ENCODE data around the gene PAK5.

GRCh38 chr20:9574776-9575175 is 264.1 kb downstream of the PAK5 start:
- no peak for TF ChIP-seq MYC (IDR thresholded peaks at IDR 0.05; ENCODE audit: borderline replicate concordance, low read length)
- no peak for TF ChIP-seq CTCF (IDR thresholded peaks at IDR 0.05)
- no peak for TF ChIP-seq EP300 (IDR thresholded peaks at IDR 0.05)
- TF ChIP-seq, protein P1, sequence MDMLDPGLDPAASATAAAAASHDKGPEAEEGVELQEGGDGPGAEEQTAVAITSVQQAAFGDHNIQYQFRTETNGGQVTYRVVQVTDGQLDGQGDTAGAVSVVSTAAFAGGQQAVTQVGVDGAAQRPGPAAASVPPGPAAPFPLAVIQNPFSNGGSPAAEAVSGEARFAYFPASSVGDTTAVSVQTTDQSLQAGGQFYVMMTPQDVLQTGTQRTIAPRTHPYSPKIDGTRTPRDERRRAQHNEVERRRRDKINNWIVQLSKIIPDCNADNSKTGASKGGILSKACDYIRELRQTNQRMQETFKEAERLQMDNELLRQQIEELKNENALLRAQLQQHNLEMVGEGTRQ (IDR thresholded peaks at IDR 0.05): no peak
- TF ChIP-seq RAD21 (conservative IDR thresholded peaks at IDR 0.05 in 1 of 2, IDR thresholded peaks at IDR 0.05 in 1 of 2): no peak
- no peak for TF ChIP-seq JUNB (IDR thresholded peaks at IDR 0.05)
- TF ChIP-seq, protein P2, sequence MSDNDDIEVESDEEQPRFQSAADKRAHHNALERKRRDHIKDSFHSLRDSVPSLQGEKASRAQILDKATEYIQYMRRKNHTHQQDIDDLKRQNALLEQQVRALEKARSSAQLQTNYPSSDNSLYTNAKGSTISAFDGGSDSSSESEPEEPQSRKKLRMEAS (IDR thresholded peaks at IDR 0.05): no peak
- TF ChIP-seq ESRRA (IDR thresholded peaks at IDR 0.05; ENCODE audit: borderline replicate concordance, low read length): no peak
- no peak for TF ChIP-seq PBX3 (IDR thresholded peaks at IDR 0.05)
- TF ChIP-seq, protein P3, sequence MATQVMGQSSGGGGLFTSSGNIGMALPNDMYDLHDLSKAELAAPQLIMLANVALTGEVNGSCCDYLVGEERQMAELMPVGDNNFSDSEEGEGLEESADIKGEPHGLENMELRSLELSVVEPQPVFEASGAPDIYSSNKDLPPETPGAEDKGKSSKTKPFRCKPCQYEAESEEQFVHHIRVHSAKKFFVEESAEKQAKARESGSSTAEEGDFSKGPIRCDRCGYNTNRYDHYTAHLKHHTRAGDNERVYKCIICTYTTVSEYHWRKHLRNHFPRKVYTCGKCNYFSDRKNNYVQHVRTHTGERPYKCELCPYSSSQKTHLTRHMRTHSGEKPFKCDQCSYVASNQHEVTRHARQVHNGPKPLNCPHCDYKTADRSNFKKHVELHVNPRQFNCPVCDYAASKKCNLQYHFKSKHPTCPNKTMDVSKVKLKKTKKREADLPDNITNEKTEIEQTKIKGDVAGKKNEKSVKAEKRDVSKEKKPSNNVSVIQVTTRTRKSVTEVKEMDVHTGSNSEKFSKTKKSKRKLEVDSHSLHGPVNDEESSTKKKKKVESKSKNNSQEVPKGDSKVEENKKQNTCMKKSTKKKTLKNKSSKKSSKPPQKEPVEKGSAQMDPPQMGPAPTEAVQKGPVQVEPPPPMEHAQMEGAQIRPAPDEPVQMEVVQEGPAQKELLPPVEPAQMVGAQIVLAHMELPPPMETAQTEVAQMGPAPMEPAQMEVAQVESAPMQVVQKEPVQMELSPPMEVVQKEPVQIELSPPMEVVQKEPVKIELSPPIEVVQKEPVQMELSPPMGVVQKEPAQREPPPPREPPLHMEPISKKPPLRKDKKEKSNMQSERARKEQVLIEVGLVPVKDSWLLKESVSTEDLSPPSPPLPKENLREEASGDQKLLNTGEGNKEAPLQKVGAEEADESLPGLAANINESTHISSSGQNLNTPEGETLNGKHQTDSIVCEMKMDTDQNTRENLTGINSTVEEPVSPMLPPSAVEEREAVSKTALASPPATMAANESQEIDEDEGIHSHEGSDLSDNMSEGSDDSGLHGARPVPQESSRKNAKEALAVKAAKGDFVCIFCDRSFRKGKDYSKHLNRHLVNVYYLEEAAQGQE (IDR thresholded peaks at IDR 0.05): no peak
